ENCODE measurements around the gene CFAP61. TPM values are rescaled to one million over a fixed set of nuclear protein-coding genes. Genes with fewer than 3 reads are reported as not detected.

The CFAP61 gene
- polyA plus RNA-seq, 1 experiment = not detected

DNA sequence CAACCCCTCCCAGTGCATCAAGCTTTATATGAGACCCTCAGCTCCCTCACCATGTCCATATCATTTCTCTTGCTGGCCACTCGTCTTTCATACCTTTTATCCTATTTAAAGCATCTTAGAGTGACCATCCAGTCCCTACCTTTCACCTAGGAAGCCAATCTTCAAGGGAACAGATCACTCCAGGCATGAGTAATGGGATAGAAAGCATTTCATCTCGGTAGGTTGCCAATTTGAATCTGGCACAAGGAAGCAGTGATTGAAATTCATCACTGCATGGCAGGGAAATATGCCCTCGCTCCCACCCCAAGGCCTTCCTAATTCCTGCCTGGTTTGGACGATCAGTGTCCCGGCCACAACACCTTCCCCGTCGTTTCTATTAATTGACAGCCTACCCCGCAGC is 150.4 kb downstream of the CFAP61 start:
- H3K9me3 ChIP-seq (ENCODE audit: control insufficient read depth, insufficient read depth, low read length) = no peaks in the 10 kb centered on the region
- CTCF ChIA-PET = no interaction called here
- POLR2A ChIA-PET = no interaction called here
- H3K27me3 ChIP-seq (ENCODE audit: control insufficient read depth, insufficient read depth, low read length) = peaks cover 9% of the 10 kb centered on the region
- H3K4me3 ChIP-seq (ENCODE audit: low read depth, low read length) = no peak overlapping the region
- DNase-seq (ENCODE audit: low read depth, low spot score) = no peak
- no peak overlapping the region for H3K27ac ChIP-seq (ENCODE audit: low read depth, low read length)
- TF ChIP-seq, protein P1, sequence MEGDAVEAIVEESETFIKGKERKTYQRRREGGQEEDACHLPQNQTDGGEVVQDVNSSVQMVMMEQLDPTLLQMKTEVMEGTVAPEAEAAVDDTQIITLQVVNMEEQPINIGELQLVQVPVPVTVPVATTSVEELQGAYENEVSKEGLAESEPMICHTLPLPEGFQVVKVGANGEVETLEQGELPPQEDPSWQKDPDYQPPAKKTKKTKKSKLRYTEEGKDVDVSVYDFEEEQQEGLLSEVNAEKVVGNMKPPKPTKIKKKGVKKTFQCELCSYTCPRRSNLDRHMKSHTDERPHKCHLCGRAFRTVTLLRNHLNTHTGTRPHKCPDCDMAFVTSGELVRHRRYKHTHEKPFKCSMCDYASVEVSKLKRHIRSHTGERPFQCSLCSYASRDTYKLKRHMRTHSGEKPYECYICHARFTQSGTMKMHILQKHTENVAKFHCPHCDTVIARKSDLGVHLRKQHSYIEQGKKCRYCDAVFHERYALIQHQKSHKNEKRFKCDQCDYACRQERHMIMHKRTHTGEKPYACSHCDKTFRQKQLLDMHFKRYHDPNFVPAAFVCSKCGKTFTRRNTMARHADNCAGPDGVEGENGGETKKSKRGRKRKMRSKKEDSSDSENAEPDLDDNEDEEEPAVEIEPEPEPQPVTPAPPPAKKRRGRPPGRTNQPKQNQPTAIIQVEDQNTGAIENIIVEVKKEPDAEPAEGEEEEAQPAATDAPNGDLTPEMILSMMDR (IDR thresholded peaks at IDR 0.05; ENCODE audit: low read depth, low read length) = no peak

DNA sequence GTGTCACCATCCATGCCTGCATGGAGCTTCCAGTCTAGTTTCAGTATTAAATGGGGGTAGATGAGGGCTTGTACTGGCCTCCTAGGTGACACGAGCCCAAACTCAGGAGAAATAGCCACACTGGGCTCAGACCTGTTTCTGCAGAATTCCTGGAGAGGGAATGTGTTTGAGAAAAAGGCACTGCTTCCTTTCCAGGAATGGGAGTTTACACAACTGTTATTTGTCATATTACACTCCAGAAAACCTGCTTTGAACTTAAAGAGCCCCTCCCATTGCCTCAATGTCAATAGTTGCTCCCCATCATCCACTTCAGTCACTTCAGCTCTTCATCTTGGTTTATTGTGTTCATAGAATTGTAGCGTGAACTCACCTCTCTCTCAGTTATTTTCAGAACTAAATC is 151.5 kb downstream of the CFAP61 start:
- ChIA-PET CTCF (interaction anchor here (1.3 kb wide), 1 partner anchor 33 kb away, joined by 4 read pairs; no protein-coding TSS in a partner anchor), POLR2A (no interaction called here)
- DNase-seq (ENCODE audit: low read depth, low spot score) = no peak
- Histone ChIP-seq H3K4me3 (ENCODE audit: low read depth, low read length) (no peak overlapping the region), H3K27ac (ENCODE audit: low read depth, low read length) (no peak overlapping the region), H3K9me3 (ENCODE audit: control insufficient read depth, insufficient read depth, low read length) (no peaks in the 10 kb centered on the region), H3K27me3 (ENCODE audit: control insufficient read depth, insufficient read depth, low read length) (peaks cover 7% of the 10 kb centered on the region)
- TF ChIP-seq, protein P1 (IDR thresholded peaks at IDR 0.05; ENCODE audit: low read depth, low read length) = no peak

DNA sequence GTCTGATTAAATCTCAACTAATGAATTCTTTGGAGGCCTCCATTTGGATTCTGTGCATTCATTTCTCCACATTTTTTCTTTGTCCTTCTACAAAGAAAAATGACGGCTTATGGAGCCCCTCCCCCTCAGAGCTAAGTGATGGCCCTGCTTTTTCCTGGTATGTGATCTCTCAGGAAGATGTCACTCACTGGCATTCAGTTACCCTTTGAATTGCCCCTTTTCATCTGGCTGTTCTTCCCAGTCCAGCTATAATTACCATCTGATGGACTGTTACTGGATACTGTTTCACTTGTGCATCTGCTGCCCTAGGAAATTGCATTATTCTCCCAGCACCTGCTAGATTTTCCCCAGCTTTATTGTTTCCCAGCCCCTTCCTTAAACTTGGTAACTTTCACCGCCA is 151.9 kb downstream of the CFAP61 start:
- Histone ChIP-seq H3K4me3 (ENCODE audit: low read depth, low read length) (no peak overlapping the region), H3K9me3 (ENCODE audit: control insufficient read depth, insufficient read depth, low read length) (no peaks in the 10 kb centered on the region), H3K27ac (ENCODE audit: low read depth, low read length) (no peak overlapping the region), H3K27me3 (ENCODE audit: control insufficient read depth, insufficient read depth, low read length) (peaks cover 6% of the 10 kb centered on the region)
- ChIA-PET CTCF (interaction anchor here (1.3 kb wide), 1 partner anchor 32 kb away, joined by 4 read pairs; no protein-coding TSS in a partner anchor), POLR2A (no interaction called here)
- no peak for DNase-seq (ENCODE audit: low read depth, low spot score)
- TF ChIP-seq, protein P1 (IDR thresholded peaks at IDR 0.05; ENCODE audit: low read depth, low read length) = no peak

DNA sequence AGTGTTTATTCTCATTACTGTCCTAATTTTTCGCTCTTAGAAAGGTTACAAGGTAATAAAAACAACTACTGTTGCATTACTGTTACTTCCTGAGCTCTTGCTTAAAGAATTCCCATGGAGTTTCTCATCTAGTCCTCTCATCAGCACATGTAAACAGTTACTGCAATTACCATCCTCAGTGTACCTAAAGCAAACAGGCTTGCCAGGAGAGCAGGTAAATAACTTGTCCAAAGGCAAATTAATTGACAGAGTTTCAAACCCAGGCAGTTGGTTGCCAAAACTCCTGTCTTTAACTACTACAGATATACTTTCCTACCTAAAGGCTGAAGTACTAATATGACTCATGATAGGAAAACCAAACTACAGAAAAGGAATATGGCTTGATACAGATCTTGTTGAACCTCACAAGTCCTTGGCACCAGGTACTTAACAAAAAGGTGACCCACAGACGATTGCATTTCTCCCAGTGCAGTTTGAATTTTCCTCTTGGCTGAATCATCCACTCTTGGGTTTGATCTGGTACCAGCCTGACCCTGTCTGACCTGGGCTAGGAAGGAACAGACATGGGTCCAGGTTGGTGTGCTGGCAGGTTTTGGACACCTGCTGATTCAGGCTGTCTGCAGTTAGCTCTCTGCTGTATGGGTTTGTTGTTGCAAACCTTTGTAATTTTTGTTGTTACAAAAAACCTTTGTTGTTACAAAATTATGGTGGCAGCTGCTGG is 153.0 kb downstream of the CFAP61 start:
- Histone ChIP-seq H3K9me3 (ENCODE audit: control insufficient read depth, insufficient read depth, low read length) (no peaks in the 10 kb centered on the region), H3K27me3 (ENCODE audit: control insufficient read depth, insufficient read depth, low read length) (peaks cover 3% of the 10 kb centered on the region), H3K27ac (ENCODE audit: low read depth, low read length) (no peak overlapping the region), H3K4me3 (ENCODE audit: low read depth, low read length) (no peak overlapping the region)
- CTCF ChIA-PET = no interaction called here
- TF ChIP-seq, protein P1 (IDR thresholded peaks at IDR 0.05; ENCODE audit: low read depth, low read length) = no peak
- no peak for DNase-seq (ENCODE audit: low read depth, low spot score)
- POLR2A ChIA-PET = no interaction called here

DNA sequence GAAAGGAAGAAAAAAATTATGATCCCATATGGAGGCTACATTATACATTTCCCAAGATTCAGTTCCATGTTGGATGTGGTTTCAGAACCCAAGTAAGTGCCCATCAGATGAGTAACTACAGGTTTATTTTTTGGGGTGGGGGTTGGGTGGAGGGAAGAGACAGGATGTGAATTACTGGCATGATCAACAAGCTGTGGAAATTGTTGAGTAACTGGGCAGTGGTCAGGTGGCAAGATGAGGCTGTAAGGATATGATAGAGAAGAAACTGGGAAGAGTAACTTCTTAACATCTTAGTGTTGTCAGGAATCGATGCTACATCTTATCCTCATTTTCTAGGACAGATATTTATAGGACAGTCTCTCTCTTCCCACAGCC is 153.5 kb downstream of the CFAP61 start:
- DNase-seq (ENCODE audit: low read depth, low spot score) = no peak
- POLR2A ChIA-PET = no interaction called here
- Histone ChIP-seq H3K27ac (ENCODE audit: low read depth, low read length) (no peak overlapping the region), H3K9me3 (ENCODE audit: control insufficient read depth, insufficient read depth, low read length) (no peaks in the 10 kb centered on the region), H3K4me3 (ENCODE audit: low read depth, low read length) (no peak overlapping the region), H3K27me3 (ENCODE audit: control insufficient read depth, insufficient read depth, low read length) (peaks cover 2% of the 10 kb centered on the region)
- TF ChIP-seq, protein P1 (IDR thresholded peaks at IDR 0.05; ENCODE audit: low read depth, low read length) = no peak
- CTCF ChIA-PET = no interaction called here

Measured in AG04450 (cell line).